GM21825 (cell line): ENCODE data around the gene ATP5ME.
"Not testable (repeated sequence)": the region's sequence is repeated elsewhere in the genome, so short reads cannot be mapped to it uniquely, and the experiment has no call there.

Experiments
- ATAC-seq: cut with Tn5 transposase; IDR thresholded peaks from one replicate; pipeline ENCODE4 v1.9.1; 2021; ENCODE audit warnings: mild to moderate bottlenecking, moderate library complexity; ENCODE audit not compliant: unreplicated experiment

The ATP5ME gene

GRCh38 chr4:657338-657833, 16.7 kb downstream of the ATP5ME start:
- ATAC-seq, result no peak

GRCh38 chr4:656436-657337, 17.4 kb downstream of the ATP5ME start:
- no peak for ATAC-seq

GRCh38 chr4:655464-656151, 18.5 kb downstream of the ATP5ME start:
- no peak for ATAC-seq

DNA sequence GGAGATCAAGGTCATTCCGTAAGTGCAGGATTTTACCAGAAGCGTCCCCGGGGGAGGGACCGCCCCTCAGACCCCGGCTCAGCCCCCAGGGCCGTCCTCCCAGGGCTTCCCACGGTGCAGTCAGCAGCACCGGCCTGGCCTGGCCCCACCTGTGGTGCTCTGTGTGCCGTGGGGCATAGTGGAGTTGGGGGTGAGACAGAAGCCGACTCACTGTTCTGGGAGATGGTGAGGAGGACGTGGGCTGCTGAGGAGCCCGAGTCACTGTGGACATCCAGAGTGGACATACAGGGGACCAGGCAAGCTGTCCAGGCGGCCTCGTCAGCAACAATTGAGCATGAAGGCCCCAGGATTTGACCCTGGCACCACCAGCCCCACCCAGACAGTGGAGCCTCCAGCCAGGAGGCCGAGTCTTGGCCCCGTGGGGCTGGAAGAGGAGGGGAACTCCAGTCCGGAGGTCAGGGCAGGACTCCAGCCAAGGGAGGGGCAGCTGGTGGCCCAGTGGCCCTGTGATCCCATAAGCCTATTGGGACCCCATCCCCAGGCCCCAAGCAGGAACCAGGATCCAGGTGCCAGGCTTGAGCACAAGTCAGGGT, 19.1 kb downstream of the ATP5ME start:
- no peak for ATAC-seq

GRCh38 chr4:654503-654845, 19.6 kb downstream of the ATP5ME start:
- ATAC-seq, result no peak

DNA sequence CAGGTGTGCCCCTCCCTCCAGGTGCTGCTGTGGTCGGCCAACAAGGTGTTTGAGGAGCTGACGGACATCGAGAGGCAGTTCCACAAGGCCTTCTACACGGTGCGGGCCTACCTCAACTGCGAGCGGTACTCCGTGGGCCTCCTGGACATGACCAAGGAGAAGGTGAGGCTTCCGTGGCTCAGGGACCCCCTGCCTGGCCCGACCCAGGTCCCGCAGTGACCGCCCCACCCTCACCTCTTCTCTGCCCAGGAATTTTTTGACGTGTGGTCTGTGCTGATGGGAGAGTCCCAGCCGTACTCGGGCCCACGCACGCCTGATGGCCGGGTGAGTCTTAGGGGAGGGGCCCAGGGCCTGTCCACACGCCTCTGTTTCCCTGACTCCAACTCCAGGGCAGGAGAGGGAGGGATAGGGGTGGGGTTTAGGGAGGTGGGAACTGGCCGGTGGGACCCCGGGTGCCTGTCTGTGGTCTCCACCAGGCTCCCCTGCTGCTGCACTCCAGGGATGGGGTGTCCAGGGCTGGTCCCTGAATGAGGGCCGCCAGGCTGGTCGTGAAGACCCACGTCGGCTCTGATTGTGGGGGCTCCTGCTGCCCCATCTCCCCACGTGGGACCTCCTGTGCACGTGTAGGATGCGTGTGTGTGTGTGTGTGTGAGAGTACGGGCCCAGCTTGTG, 20.1 kb downstream of the ATP5ME start:
- no peak for ATAC-seq

DNA sequence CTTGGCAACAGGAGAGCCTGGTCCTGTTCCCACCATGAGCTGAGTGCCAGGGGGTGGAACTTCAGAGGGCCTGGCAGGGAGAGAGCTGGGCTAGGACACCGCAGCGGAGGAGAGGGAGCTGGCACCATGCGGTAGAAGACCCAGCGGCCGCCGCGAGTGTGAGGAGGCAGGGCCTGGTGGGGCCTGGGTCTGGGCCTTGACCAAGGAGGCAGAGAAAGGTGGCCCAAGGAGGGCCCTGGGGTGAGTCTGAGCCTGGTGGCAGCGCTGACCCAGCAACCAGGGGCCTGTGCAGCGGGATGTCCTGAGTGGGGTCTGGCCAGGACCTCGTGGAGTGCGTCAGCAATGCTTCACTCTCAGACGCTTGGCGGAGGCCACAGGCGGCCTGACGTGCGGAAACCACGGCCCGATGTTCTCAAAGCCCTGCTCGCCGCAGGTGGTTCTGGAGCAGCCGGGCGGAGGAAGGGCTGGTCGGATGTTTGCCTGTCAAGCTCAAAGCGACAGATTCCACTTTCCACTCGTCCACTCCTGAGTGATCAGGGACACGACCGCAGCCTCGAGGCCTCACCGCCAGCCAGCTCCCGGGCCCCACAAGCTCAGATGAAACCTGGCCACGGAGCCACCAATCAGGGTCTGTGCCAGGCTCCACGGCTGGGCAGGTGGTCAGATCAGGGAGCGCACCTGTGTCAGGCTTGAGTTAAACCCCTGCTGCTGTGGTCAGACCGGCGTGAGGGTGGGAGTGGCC, 20.8 kb downstream of the ATP5ME start:
- no peak for ATAC-seq

- ATAC-seq, result no peak
These were observed 22.0 kb downstream of the ATP5ME start for GRCh38 chr4:651884-652642.

DNA sequence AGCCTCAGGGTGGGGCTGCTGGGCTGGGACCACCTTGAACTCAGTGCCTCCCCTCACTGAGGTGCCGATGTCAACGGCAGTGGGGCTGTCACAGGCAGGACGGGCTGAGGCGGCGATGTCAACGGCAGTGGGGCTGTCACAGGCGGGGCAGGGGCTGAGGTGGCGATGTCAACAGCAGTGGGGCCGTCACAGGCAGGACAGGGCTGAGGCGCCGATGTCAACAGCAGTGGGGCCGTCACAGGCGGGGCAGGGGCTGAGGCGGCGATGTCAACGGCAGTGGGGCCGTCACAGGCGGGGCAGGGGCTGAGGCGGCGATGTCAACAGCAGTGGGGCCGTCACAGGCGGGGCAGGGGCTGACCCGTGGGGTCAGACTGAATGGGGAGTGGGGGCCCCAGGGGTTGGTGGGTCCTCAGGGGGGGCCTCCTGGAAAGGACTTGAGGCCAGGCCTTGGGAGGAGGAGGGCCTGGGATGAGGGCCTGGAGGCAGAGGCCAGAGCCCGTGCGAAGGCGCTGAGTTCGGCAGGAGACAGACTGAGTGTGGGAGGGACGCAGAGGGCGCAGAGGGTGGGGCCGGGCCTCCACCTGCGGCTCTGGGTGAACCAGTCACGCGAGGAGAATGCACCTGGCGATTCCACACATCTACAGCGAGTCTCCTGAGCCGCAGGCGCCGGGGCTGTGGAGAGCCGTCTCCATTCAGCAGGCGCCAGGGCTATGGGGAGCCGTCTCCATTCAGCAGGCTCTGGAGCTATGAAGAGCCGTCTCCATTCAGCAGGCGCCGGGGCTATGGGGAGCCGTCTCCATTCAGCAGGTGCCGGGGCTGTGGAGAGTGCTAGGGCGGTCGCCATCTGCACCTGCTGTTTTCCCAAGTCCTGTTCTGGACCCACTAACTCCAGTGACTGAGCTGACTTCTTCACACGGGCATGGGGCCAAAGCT, 22.9 kb downstream of the ATP5ME start:
- no peak for ATAC-seq

DNA sequence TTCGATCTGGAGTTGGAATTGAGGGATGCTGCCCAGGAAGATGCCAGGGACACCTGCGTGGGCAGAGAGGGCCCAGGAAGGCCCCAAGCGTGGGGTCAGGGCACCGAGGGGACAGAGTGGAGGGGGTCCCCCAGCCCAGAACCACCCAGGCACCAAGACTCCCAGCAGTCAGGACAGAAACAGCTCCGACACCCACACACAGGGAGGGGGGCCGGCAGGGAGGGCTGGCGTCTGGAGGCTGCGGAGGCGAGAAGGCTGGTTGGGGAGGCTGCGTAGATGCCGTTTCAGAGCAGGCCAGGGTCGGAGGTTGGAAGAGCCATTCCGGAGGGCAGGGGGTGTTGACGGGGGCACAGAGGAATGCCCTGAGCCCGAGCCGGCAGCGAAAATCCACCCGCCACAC, 23.6 kb downstream of the ATP5ME start:
- no peak for ATAC-seq

- no peak for ATAC-seq
These were observed 24.2 kb downstream of the ATP5ME start for GRCh38 chr4:649751-650310.

DNA sequence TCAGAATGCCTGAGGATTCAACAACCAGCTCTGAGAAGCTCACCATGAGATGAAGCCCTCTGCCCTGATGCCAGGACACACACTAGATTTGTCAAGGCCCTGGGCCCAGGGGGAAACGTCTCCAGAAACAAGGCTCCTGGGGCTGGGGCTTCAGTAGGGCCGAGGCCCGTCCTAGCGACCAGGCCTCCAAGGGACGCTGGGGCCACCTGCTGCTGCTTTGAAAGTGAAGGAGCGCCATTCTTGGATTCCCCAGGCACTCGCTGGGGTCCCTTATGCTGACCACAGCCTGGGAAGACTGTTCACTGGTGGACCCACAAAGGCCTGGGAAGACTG, 24.8 kb downstream of the ATP5ME start:
- ATAC-seq, result no peak

GRCh38 chr4:648579-649292, 25.3 kb downstream of the ATP5ME start:
- ATAC-seq, result no peak

DNA sequence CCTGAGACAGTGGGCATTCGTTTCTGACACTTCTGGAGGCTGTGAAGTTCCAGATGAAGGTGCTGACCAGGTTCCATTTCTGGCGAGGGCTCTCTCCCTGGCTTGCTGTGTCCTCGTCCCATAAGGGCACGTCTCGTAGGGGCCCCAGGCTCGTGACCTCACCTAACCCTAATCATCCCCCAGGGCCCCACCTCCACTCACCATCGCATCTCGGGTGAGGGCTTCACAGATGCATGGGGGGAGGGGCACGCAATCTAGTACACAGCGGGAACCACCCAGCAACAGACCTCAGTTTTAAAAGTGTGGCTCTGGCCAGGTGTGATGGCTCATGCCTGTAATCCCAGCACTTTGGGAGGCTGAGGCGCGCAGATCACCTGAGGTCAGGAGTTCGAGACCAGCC, 26.6 kb downstream of the ATP5ME start:
- ATAC-seq, result no peak

DNA sequence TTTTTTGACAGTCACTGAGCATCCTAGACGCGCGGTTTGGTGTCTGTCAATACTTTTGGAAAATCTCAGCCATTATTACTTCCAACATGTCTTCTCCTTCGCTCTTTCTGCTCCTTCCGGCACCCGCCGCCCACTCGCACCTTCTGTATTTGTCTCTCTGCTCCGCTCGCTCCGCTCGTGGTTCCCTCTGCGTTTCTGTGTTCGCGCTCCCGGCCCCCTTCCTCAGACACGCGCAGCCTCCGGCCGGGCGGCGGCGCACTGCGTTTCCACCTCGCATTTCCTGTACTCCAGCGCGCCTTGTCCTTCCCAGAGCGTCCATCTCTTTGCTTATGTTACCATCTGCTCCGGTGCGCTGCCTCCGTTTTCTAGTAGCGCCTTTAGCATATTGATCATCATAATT, 27.6 kb downstream of the ATP5ME start:
- no peak for ATAC-seq

DNA sequence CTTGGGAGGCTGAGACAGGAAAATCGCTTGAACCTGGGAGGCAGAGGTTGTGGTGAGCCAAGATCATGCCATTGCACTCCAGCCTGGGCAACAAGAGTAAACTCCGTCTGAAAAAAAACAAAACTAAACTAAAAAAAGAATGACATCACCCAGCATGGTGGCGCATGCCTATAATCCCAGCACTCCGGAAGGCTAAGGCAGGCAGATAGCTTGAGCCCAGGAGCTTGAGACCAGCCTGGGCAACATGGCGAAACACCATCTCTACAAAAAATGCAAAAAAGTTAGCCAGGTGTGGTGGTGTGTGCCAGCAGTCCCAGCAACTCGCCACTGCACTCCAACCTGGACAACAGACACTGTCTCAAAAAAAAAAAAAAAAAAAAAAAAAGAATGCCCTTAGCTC, 31.7 kb downstream of the ATP5ME start:
- ATAC-seq, result not testable (repeated sequence)

DNA sequence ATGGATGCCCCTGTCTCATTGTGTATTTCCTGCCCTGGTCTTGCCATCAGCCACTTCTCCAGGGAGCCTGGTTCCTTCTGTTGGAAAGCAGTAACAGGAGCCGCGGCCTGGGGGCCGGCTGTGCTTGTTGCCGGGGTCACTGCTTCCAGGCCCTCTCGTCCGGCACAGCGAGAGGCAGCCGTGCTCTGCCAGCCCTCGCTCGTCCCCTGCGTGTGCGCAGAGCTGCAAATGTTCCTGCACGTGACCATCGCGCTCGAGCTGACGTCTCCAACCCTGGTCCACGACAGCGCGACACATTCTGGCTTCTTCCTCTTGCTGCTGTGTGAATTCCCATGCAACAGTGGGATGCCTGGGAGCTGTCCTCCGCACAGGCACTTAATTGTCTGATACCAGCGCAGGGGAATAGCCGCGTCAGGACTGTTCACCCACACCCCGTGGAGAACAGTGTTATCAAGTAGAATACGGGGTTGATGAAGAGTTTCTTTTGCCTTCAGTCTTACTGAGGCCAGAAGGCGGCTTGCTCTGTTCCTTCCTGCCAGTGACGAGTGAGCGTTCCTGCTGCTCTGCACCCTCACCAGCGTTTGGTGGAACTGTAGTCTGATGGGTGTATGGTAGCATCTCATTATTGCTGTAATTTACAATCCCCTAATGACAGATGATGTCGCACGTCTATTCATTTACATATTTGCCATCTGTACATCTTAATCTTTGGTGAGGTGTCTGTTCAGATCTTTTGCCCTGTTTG, 36.4 kb downstream of the ATP5ME start:
- ATAC-seq, result no peak
